ENCODE results near the gene SHISA4. TPM values are rescaled to one million over a fixed set of nuclear protein-coding genes. Genes with fewer than 3 reads are reported as not detected.

SHISA4 gene
- total RNA-seq, 1 donor from 2014 or later, result 3.0 TPM

DNA sequence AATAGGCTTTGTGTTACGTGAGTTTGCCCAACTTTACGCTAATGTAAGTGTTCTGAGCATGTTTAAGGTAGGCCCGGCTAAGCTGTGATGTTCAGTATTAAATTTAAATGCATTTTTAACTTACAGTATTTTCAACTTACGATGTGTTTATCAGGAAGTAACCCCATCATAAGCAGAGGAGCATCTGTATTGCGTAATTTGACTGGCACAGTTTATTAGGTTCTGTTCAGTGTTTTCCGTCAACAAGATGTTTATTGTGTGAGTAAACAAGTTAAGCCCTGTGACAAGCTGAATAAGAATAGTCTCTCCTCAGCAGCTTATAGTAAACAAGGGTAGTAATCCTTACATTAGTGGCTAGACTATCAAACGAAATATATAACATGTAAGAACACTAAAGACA lies 27.2 kb upstream of the SHISA4 start:
- Histone ChIP-seq H3K9ac (no peak overlapping the region), H3K4me2 (no peak overlapping the region), H3K9me3 (ENCODE audit: low read depth) (no peaks in the 10 kb centered on the region), H4K20me1 (ENCODE audit: low read depth) (peaks cover 8% of the 10 kb centered on the region), H3F3A (ENCODE audit: low read depth) (peaks cover 28% of the 10 kb centered on the region), H3K27me3 (no peaks in the 10 kb centered on the region), H3K36me3 (peaks cover 30% of the 10 kb centered on the region), H3K4me1 (no peaks in the 10 kb centered on the region), H3K27ac (no peak overlapping the region), H3K79me2 (ENCODE audit: low read depth) (peaks cover 3% of the 10 kb centered on the region), H3K4me3 (no peak overlapping the region), H2AFZ (replicated peaks) (no peak overlapping the region)
- no peak for DNase-seq (ENCODE audit: low spot score)
- TF ChIP-seq EZH2 (IDR thresholded peaks at IDR 0.05), result no peak
- TF ChIP-seq, protein P1, sequence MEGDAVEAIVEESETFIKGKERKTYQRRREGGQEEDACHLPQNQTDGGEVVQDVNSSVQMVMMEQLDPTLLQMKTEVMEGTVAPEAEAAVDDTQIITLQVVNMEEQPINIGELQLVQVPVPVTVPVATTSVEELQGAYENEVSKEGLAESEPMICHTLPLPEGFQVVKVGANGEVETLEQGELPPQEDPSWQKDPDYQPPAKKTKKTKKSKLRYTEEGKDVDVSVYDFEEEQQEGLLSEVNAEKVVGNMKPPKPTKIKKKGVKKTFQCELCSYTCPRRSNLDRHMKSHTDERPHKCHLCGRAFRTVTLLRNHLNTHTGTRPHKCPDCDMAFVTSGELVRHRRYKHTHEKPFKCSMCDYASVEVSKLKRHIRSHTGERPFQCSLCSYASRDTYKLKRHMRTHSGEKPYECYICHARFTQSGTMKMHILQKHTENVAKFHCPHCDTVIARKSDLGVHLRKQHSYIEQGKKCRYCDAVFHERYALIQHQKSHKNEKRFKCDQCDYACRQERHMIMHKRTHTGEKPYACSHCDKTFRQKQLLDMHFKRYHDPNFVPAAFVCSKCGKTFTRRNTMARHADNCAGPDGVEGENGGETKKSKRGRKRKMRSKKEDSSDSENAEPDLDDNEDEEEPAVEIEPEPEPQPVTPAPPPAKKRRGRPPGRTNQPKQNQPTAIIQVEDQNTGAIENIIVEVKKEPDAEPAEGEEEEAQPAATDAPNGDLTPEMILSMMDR (IDR thresholded peaks at IDR 0.05), result no peak
- TF ChIP-seq EZH2phosphoT487 (IDR thresholded peaks at IDR 0.05), result no peak
- H3K27me3 Mint-ChIP-seq (ENCODE audit: insufficient read depth, low read depth), result no peaks in the 10 kb centered on the region
- peaks cover 28% of the 10 kb centered on the region for H3K36me3 Mint-ChIP-seq
- no peak overlapping the region for H3K4me3 Mint-ChIP-seq
- no peaks in the 10 kb centered on the region for H3K4me1 Mint-ChIP-seq
- no peaks in the 10 kb centered on the region for H3K9me3 Mint-ChIP-seq
- no peak overlapping the region for H3K27ac Mint-ChIP-seq

DNA sequence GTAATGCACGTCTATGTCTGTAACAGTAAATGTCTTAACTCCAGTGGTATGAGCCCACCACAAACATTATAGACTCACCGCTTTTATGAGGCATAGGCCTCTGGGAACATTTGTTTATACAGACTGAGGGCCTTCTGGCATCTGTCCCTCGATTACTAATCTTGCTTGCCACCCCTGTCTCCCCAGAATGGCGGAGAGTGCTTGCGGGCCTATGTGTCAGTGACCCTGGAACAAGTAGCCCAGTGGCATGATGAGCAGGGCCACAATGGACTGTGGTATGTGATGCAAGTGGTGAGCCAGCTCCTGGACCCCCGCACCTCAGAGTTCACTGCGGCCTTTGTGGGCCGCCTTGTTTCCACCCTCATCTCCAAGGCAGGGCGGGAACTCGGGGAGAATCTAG lies 18.3 kb upstream of the SHISA4 start:
- TF ChIP-seq, protein P1 (IDR thresholded peaks at IDR 0.05), result no peak
- TF ChIP-seq EZH2 (IDR thresholded peaks at IDR 0.05) (no peak), EZH2phosphoT487 (IDR thresholded peaks at IDR 0.05) (no peak)

DNA sequence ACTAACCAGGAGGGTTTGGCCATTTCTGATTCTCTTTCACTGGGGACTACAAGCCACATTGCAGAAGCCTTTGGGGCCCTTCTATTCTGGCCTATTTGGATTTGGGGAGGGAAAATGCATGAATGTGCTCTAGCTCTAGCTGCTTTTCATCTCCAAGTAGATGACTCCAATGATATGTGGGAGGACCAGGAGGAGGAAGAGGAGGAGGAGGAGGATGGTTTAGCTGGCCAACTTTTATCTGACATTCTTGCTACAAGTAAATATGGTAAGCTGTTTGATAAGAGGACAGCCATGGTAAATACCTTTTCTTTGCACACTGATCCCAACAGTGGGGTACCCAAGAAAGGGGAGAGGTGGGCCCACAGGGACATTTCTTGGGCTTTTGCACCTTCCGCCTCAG lies 14.0 kb upstream of the SHISA4 start:
- no peak overlapping the region for H3K27ac Mint-ChIP-seq
- no peaks in the 10 kb centered on the region for H3K27me3 ChIP-seq
- peaks cover 4% of the 10 kb centered on the region for H3K36me3 ChIP-seq
- H3K9me3 Mint-ChIP-seq, result no peaks in the 10 kb centered on the region
- H2AFZ ChIP-seq (replicated peaks), result no peak overlapping the region
- no peaks in the 10 kb centered on the region for H3K9me3 ChIP-seq (ENCODE audit: low read depth)
- H3F3A ChIP-seq (ENCODE audit: low read depth), result peaks cover 38% of the 10 kb centered on the region
- TF ChIP-seq EZH2 (IDR thresholded peaks at IDR 0.05) (no peak), EZH2phosphoT487 (IDR thresholded peaks at IDR 0.05) (no peak)
- TF ChIP-seq, protein P1 (IDR thresholded peaks at IDR 0.05), result no peak
- H3K4me2 ChIP-seq, result no peak overlapping the region
- H3K9ac ChIP-seq, result no peak overlapping the region
- no peaks in the 10 kb centered on the region for H3K4me1 ChIP-seq
- no peak overlapping the region for H3K27ac ChIP-seq
- peaks cover 7% of the 10 kb centered on the region for H3K27me3 Mint-ChIP-seq (ENCODE audit: insufficient read depth, low read depth)
- H3K4me3 ChIP-seq, result no peak overlapping the region
- H4K20me1 ChIP-seq (ENCODE audit: low read depth), result peaks cover 4% of the 10 kb centered on the region
- no peak overlapping the region for H3K4me3 Mint-ChIP-seq
- peaks cover 53% of the 10 kb centered on the region for H3K36me3 Mint-ChIP-seq
- H3K4me1 Mint-ChIP-seq, result no peaks in the 10 kb centered on the region
- no peaks in the 10 kb centered on the region for H3K79me2 ChIP-seq (ENCODE audit: low read depth)
- no peak for DNase-seq (ENCODE audit: low spot score)

More for the DNA sequence above, 18.3 kb upstream of the SHISA4 start:
- no peak overlapping the region for H3K9ac ChIP-seq
- H3K36me3 ChIP-seq, result peaks cover 33% of the 10 kb centered on the region
- H3K4me1 ChIP-seq, result no peaks in the 10 kb centered on the region
- H3K4me1 Mint-ChIP-seq, result no peaks in the 10 kb centered on the region
- H3K4me2 ChIP-seq, result no peak overlapping the region
- no peak overlapping the region for H3K4me3 ChIP-seq
- no peaks in the 10 kb centered on the region for H3K27me3 ChIP-seq
- H3K27ac ChIP-seq, result no peak overlapping the region
- no peak overlapping the region for H3K4me3 Mint-ChIP-seq
- no peak overlapping the region for H2AFZ ChIP-seq (replicated peaks)
- peaks cover 4% of the 10 kb centered on the region for H3K27me3 Mint-ChIP-seq (ENCODE audit: insufficient read depth, low read depth)
- no peaks in the 10 kb centered on the region for H3K9me3 ChIP-seq (ENCODE audit: low read depth)
- H3K9me3 Mint-ChIP-seq, result no peaks in the 10 kb centered on the region
- peaks cover 24% of the 10 kb centered on the region for H3F3A ChIP-seq (ENCODE audit: low read depth)
- H3K79me2 ChIP-seq (ENCODE audit: low read depth), result no peaks in the 10 kb centered on the region
- no peak overlapping the region for H3K27ac Mint-ChIP-seq
- peaks cover 56% of the 10 kb centered on the region for H3K36me3 Mint-ChIP-seq
- no peak for DNase-seq (ENCODE audit: low spot score)
- no peaks in the 10 kb centered on the region for H4K20me1 ChIP-seq (ENCODE audit: low read depth)

Measured in neural progenitor cell (in vitro differentiated cells).